HepG2 (cell line): Measurements from ENCODE around the gene GNAT2. TPM values are rescaled to one million over a fixed set of nuclear protein-coding genes. Genes with fewer than 3 reads are reported as not detected.
A peak's percentile ranks its signal among the peaks of the same experiment; 100 is the strongest.

ENCODE experiments used
- DMAP1 ChIP-seq: IDR thresholded peaks from 2 replicates; pipeline ENCODE4 v1.6.1; 2016
- FOXP4 ChIP-seq: sonication (generic); formaldehyde crosslinking; IDR thresholded peaks from 2 replicates; pipeline ENCODE4 v1.4.0; 2020; ENCODE audit warnings: missing genetic modification reagents
- KLF9 ChIP-seq: IDR thresholded peaks from 2 replicates; pipeline ENCODE4 v1.6.1; 2016; ENCODE audit warnings: low read depth
- MXI1 ChIP-seq: IDR thresholded peaks from 3 replicates; pipeline ENCODE4 v1.6.1; 2012; ENCODE audit warnings: low read depth, low read length, inconsistent platforms, borderline replicate concordance
- RXRB ChIP-seq: IDR thresholded peaks from 2 replicates; pipeline ENCODE4 v1.6.1; 2016; ENCODE audit warnings: borderline replicate concordance, missing genetic modification reagents, missing compliant biosample characterization
- SRSF4 ChIP-seq: fragments of 200-400 bp; formaldehyde crosslinking; IDR thresholded peaks from one replicate; pipeline ENCODE4 v1.6.1; 2018; ENCODE audit warnings: mild to moderate bottlenecking, low read depth, low read length, moderate library complexity; ENCODE audit not compliant: poor library complexity, severe bottlenecking
- STAT5B ChIP-seq: sonication (generic); formaldehyde crosslinking; IDR thresholded peaks from 2 replicates; pipeline ENCODE4 v1.4.0; 2020; ENCODE audit warnings: missing genetic modification reagents
- ZBTB4 ChIP-seq: sonication (generic); formaldehyde crosslinking; IDR thresholded peaks from 2 replicates; pipeline ENCODE4 v1.4.0; 2020; ENCODE audit warnings: missing genetic modification reagents, mild to moderate bottlenecking, borderline replicate concordance
- ZBTB40 ChIP-seq, 2 experiments: fragments of 450-650 bp in 1 of 2; sonication (generic) in 1 of 2; formaldehyde crosslinking in 1 of 2; IDR thresholded peaks; 2 replicates each; pipeline versions ENCODE4 v1.6.1 to v1.8.0; 2016 to 2022; ENCODE audit warnings: antibody characterized with exemption in 1 of 2, mild to moderate bottlenecking in 1 of 2, missing genetic modification reagents in 1 of 2
- ZNF30 ChIP-seq: sonication (generic); formaldehyde crosslinking; IDR thresholded peaks from 2 replicates; pipeline ENCODE4 v1.5.0; 2020; ENCODE audit warnings: mild to moderate bottlenecking, missing genetic modification reagents
- ZNF468 ChIP-seq: sonication (generic); formaldehyde crosslinking; IDR thresholded peaks from 2 replicates; pipeline ENCODE4 v1.8.0; 2022; ENCODE audit warnings: mild to moderate bottlenecking, moderate library complexity, missing genetic modification reagents
- ZNF572 ChIP-seq: sonication (generic); formaldehyde crosslinking; IDR thresholded peaks from 2 replicates; pipeline ENCODE4 v1.5.1; 2020; ENCODE audit warnings: mild to moderate bottlenecking, missing genetic modification reagents
- ZNF576 ChIP-seq: sonication (generic); formaldehyde crosslinking; IDR thresholded peaks from 2 replicates; pipeline ENCODE4 v1.4.0; 2020; ENCODE audit warnings: mild to moderate bottlenecking, missing genetic modification reagents
- polyA plus RNA-seq, 8 experiments: library from polyadenylated mRNA; depleted of rRNA in 3 of 8; stranded (reverse) in 7 of 8; unstranded in 1 of 8; fragments of >200 nt; fragmentation: Illumina TruSeq in 4 of 8; extraction: Trizol in 4 of 8; gene quantifications; 2 replicates each; pipeline versions ENCODE4 v1.2.1 to v1.2.3, GENCODE V29; 2011 to 2016; ENCODE audit warnings: low read depth in 4 of 8, missing spikeins in 1 of 8, mixed read lengths in 1 of 8; ENCODE audit not compliant: insufficient read depth in 1 of 8
- total RNA-seq, 5 experiments: library from RNA; depleted of rRNA; stranded (reverse); fragments of >200 nt; fragmentation: Illumina TruSeq; extraction: Trizol; gene quantifications; 2 replicates each; pipeline ENCODE4 v1.2.3, GENCODE V29; 2016; ENCODE audit warnings: low read depth in 1 of 5

The GNAT2 gene
- total and polyA plus RNA-seq, 2 of the 13 experiments (the other 11 are each of a cell fraction or from before 2014, with no cell fraction given) = 0.08 to 0.20 TPM

GRCh38 chr1:109586055-109586454 lies 33.4 kb downstream of the GNAT2 start (continued):
- no peak for TF ChIP-seq MXI1
- TF ChIP-seq RXRB = 0 out of 2 replicates have a peak, but pooled peaks have one; percentile 47
- no peak for TF ChIP-seq ZNF30
- no peak for TF ChIP-seq SRSF4
- TF ChIP-seq FOXP4 (CRISPR knock-in tag) = peak; percentile 68
- TF ChIP-seq STAT5B (CRISPR knock-in tag) = no peak
- TF ChIP-seq KLF9 (CRISPR knock-in tag) = no peak
- TF ChIP-seq ZNF572 (CRISPR knock-in tag) = no peak
- TF ChIP-seq ZBTB4 (CRISPR knock-in tag) = no peak
- TF ChIP-seq ZBTB40 (IDR thresholded peaks at IDR 0.05) = no peak
- no peak; the same call in 1 of the 2 replicates for TF ChIP-seq ZBTB40 (CRISPR knock-in tag; IDR thresholded peaks at IDR 0.05)
- TF ChIP-seq ZNF468 (CRISPR knock-in tag) = no peak
- no peak for TF ChIP-seq ZNF576 (CRISPR knock-in tag)
- no peak for TF ChIP-seq DMAP1 (CRISPR knock-in tag)
